ENCODE results near the gene FOXA2.
A peak's percentile ranks its signal among the peaks of the same experiment; 100 is the strongest.
"Not testable (repeated sequence)": the region's sequence is repeated elsewhere in the genome, so short reads cannot be mapped to it uniquely, and the experiment has no call there.

Gene FOXA2

GRCh38 chr20:22584522-22584921 lies at the start of gene FOXA2:
Gene FOXA2, minus strand, starts transcription at chr20:22584572. Its CDS starts 294 bp downstream, at chr20:22584278.
- DNase-seq, result no peak

GRCh38 chr20:22630701-22631100 lies 46.3 kb upstream of the FOXA2 start:
- no peak for DNase-seq

DNA sequence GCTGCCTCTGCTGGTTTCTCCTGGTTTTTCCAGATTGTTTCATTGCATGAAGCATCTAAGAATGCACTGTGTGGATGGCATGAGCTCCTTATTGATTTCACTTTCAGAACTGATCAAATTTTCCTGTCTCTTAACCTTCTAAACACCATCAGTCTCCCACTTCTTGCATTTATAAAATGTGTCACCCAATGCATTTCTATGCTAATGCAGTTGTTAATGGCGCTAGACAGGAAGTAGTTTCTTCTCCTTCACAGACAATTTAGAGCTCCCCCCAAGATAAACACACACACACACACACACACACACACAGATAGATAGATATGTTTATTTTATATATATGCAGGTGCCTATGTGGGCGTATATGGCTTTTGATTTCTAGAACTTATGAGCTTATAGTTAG lies 45.6 kb upstream of the FOXA2 start:
- DNase-seq, result no peak

- DNase-seq, result no peak
Observed at GRCh38 chr20:22629447-22629846, 45.1 kb upstream of the FOXA2 start.

DNA sequence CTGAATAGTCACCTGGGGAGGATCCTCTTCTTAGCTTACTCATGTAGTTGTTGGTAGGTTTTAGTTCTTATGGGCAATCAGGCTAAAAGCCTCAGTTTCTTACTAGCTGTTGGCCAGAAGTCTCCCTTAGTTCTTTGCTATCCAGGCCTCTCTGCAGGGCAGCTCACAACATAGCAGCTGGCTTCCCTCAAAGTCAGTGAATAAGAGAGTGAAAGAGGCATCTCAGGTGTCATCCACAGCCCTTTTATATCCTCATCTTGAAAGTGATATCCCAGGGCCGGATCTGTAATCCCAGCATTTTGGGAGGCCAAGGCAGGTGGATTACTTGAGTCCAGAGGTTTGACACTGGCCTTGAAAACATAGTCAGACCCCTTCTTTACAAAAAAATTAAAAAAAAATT lies 42.1 kb upstream of the FOXA2 start:
- DNase-seq, result no peak

- no peak for DNase-seq
Observed at GRCh38 chr20:22623211-22623610, 38.8 kb upstream of the FOXA2 start.

- DNase-seq, result no peak
Observed at GRCh38 chr20:22620342-22620741, 36.0 kb upstream of the FOXA2 start.

DNA sequence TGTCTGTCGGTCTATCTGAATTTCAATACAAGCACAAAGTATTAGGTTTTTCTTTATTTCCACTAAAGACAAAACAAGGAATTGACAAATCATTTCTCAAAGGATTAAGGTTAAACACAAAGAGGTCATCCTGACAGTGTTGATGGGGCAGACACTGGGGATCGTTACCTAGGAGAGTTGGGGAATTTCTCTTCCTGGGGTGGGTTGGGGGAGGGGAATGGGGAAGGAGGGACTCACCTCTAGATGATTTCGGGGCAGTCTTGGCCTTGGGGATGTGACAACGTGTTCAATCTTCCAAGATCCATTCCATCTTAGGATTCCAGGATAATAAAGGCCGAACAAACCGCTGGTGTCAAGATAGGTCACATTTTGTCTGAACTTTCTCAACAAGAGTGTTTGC lies 35.4 kb upstream of the FOXA2 start:
- no peak for DNase-seq

- no peak for DNase-seq
Observed at GRCh38 chr20:22619272-22619671, 34.9 kb upstream of the FOXA2 start.

GRCh38 chr20:22617160-22617559 lies 32.8 kb upstream of the FOXA2 start:
- DNase-seq, result no peak

DNA sequence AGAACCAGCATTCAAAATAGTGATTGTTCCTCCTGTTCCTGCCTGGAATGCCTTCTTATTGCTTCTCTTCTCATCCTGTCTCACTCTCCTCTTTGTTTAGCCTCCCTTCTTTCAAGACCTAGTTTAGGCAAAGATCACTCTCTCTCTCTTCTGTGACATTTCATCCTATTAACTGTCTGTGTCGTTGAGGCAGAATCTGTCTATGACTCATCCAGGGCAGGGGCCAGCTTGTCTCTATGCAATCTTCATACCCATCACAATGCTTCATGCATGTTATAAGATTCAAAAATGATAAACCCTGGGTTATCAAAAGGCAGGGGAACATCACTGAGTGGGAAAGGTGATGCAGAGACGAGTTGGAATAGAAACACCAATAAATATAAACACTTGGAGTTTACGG lies 32.2 kb upstream of the FOXA2 start:
- DNase-seq, result no peak

DNA sequence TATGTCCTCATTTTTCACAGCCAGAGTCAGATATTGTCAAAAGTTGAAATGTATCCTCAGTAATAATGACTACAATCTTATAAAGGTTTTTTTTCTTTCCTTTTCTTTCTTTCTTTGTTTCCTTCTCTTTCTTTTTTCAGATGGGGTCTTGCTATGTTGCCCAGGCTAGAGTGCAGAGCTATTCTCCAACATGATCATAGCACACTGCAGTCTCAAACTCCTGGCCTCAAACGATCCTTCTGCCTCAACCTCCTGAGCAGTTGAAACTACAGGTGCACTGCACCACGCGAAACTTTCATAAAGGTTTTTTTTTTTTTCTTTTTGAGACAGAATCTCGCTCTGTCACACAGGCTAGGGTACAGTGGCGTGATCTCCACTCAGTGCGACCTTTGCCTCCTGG lies 31.1 kb upstream of the FOXA2 start:
- no peak for DNase-seq

DNA sequence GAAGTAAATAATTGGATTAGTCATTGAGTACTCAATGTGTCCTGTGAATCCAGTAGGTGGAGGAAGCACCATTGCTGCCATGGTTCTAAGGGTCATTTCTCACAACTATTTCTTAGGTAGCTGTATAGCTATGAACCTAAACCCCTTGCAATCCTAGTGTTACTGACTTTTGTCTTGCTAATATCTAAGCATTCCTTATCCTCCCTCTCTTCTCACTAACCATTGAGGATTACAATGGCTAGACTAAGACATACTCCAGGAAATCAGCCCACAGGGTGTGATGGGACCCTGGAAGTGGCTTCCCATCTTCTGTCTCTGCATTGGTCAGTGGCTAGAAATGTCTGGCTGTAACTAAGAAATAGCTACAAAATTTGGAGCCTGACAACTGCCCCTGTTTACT lies 27.3 kb upstream of the FOXA2 start:
- DNase-seq, result no peak

DNA sequence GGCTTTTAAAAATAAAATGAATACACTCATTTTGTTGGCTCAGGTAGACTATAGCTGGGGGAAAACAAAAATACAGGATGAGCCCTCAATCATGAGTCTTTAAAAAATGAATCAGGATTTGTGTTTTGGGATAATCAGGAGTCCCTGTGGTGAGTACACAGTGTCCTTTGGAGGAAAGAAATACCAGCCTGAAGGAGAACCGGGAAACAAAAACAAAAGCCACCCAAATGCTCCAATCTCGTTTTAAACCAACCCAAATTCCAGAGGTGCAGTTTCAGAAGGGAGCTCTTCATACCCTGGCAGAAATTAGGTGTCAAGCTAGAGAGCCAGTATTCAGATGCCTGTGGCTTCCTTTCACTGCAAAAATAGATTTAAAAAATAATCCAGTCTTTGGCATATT lies 23.3 kb upstream of the FOXA2 start:
- no peak for DNase-seq

GRCh38 chr20:22604815-22605214 lies 20.4 kb upstream of the FOXA2 start:
- DNase-seq, result no peak

GRCh38 chr20:22601361-22602141 lies 17.2 kb upstream of the FOXA2 start:
- no peak for DNase-seq

GRCh38 chr20:22599258-22599657 lies 14.9 kb upstream of the FOXA2 start:
- DNase-seq, result not testable (repeated sequence)

- no peak for DNase-seq
Observed at GRCh38 chr20:22597303-22597702, 12.9 kb upstream of the FOXA2 start.

DNA sequence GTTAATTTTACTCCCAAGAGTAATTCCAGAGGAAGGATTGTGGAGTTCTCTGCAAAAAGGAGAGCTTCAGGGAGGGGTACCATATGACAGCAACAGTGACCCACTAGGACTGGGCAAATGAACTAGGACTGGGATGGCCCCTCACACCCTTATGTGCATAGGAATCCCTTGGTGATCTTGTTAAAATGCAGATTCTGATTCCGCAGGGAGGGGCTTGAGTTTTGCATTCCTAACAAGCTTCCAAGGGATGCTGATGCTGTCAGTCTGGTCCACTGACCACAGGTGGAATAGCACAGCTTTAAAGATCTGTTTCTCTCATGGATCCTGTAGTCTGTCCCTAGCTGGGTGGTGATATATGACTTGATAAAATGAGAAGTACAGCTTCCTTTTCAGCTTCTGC lies 6.3 kb upstream of the FOXA2 start:
- DNase-seq, result no peak

GRCh38 chr20:22586645-22587310 lies 2.4 kb upstream of the FOXA2 start:
- peak; percentile 60 for DNase-seq

GRCh38 chr20:22585786-22586493 lies 1.6 kb upstream of the FOXA2 start:
- DNase-seq, result no peak

- DNase-seq, result no peak
Observed at GRCh38 chr20:22584922-22585785, 782 bp upstream of the FOXA2 start.
